Neutrophil (primary cell): ENCODE measurements around the gene ARF4.

ENCODE experiments used
- H3K27ac ChIP-seq: fragments of 200-600 bp; sonication (generic); 2 replicates; pipeline ENCODE4 v1.5.1; 2016; ENCODE audit warnings: mild to moderate bottlenecking, moderate library complexity
- H3K27me3 ChIP-seq: fragments of 200-600 bp; sonication (generic); 2 replicates; pipeline ENCODE4 v1.6.0; 2016; ENCODE audit warnings: mild to moderate bottlenecking
- H3K36me3 ChIP-seq: fragments of 200-600 bp; sonication (generic); 2 replicates; pipeline ENCODE4 v1.5.1; 2017
- H3K4me1 ChIP-seq, 2 experiments: fragments of 200-600 bp in 1 of 2; sonication (generic) in 1 of 2; 1 replicate in 1 of 2; 2 replicates in 1 of 2; pipeline versions ENCODE4 v1.5.1 to v1.6.1; 2013 to 2016; ENCODE audit warnings: low read depth in 1 of 2, low read length in 1 of 2, mild to moderate bottlenecking in 1 of 2, moderate library complexity in 1 of 2; ENCODE audit not compliant: control insufficient read depth in 1 of 2, insufficient read depth in 1 of 2
- H3K4me3 ChIP-seq, 2 experiments: fragments of 200-600 bp in 1 of 2; sonication (generic) in 1 of 2; 1 replicate in 1 of 2; 2 replicates in 1 of 2; pipeline ENCODE4 v1.5.1; 2013 to 2016; ENCODE audit warnings: low read depth in 1 of 2, low read length in 1 of 2, mild to moderate bottlenecking in 1 of 2, moderate library complexity in 1 of 2
- H3K9me3 ChIP-seq: fragments of 200-600 bp; sonication (generic); 2 replicates; pipeline ENCODE4 v1.5.1; 2016
- TF ChIP-seq, protein P1 (sequence below): fragments of 200-600 bp; sonication (generic); IDR thresholded peaks from 2 replicates; pipeline ENCODE4 v1.5.1; 2016; ENCODE audit warnings: antibody characterized with exemption

The ARF4 gene

DNA sequence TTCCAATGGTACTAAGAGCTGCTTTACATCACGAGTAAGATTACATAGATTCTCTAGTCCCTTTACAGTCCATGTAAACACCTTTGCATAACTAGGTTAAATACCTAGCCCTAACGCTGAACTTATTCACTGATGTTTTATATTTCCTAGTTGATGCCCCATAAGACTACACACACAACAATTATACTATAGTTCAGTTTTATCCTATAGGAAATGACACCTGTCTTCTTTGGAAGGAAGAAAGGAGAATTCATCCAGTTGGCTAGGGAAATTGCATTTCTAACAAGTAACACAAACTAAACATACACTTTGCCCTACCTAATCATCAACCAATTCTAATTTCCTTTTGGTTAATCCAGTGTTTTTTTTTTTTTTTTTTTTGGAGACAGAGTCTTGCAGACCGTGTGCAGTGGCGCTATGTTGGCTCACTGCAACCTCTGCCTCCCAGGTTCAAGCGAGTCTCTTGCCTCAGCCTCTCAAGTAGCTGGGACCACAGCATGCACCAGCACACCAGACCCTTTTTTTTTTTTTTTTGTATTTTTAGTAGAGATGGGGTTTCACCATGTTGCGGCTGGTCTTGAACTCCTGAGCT lies 27.2 kb downstream of the ARF4 start:
- Histone ChIP-seq H3K4me3 (no peak overlapping the region), H3K9me3 (no peaks in the 10 kb centered on the region), H3K27ac (no peak overlapping the region), H3K4me1 (no peaks in the 10 kb centered on the region), H3K36me3 (peaks cover 77% of the 10 kb centered on the region), H3K27me3 (no peaks in the 10 kb centered on the region)
- TF ChIP-seq, protein P1, sequence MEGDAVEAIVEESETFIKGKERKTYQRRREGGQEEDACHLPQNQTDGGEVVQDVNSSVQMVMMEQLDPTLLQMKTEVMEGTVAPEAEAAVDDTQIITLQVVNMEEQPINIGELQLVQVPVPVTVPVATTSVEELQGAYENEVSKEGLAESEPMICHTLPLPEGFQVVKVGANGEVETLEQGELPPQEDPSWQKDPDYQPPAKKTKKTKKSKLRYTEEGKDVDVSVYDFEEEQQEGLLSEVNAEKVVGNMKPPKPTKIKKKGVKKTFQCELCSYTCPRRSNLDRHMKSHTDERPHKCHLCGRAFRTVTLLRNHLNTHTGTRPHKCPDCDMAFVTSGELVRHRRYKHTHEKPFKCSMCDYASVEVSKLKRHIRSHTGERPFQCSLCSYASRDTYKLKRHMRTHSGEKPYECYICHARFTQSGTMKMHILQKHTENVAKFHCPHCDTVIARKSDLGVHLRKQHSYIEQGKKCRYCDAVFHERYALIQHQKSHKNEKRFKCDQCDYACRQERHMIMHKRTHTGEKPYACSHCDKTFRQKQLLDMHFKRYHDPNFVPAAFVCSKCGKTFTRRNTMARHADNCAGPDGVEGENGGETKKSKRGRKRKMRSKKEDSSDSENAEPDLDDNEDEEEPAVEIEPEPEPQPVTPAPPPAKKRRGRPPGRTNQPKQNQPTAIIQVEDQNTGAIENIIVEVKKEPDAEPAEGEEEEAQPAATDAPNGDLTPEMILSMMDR = no peak

DNA sequence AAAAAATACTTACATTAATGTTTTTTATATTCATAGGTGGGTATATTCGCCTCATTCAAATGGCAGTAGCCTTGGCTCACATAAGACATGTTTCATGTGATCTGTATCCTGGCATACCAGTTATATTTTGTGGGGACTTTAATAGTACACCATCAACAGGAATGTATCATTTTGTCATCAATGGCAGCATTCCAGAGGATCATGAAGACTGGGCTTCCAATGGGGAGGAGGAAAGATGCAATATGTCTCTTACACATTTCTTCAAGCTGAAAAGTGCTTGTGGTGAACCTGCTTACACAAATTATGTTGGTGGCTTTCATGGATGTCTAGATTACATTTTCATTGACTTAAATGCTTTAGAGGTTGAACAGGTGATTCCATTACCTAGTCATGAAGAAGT lies 37.6 kb downstream of the ARF4 start:
- H3K27ac ChIP-seq = no peak overlapping the region
- TF ChIP-seq, protein P1 = no peak
- no peaks in the 10 kb centered on the region for H3K27me3 ChIP-seq
- H3K4me1 ChIP-seq = peaks cover 24 to 26% of the 10 kb centered on the region in 2 experiments
- H3K4me3 ChIP-seq = no peak overlapping the region
- peaks cover 38% of the 10 kb centered on the region for H3K36me3 ChIP-seq
- no peaks in the 10 kb centered on the region for H3K9me3 ChIP-seq

DNA sequence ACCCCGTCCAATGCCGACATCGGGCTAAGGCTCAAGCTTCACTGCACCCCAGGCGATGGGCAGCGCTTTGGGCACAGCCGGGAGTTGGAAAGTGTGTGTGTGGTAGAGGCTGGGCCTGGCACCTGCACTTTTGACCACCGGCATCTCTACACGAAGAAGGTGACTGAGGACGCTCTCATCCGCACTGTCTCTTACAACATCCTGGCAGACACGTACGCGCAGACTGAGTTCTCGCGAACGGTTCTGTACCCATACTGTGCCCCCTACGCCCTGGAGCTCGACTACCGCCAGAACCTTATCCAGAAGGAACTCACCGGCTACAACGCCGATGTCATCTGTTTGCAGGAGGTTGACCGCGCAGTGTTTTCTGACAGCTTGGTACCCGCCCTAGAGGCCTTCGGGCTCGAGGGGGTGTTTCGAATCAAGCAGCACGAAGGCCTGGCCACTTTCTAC lies 40.0 kb downstream of the ARF4 start:
- Histone ChIP-seq H3K27me3 (no peaks in the 10 kb centered on the region), H3K4me3 (peak overlapping the region; percentile 87 to 88), H3K36me3 (peaks cover 21% of the 10 kb centered on the region), H3K4me1 (peaks cover 24 to 26% of the 10 kb centered on the region in 2 experiments), H3K9me3 (no peaks in the 10 kb centered on the region), H3K27ac (peak overlapping the region; percentile 87)
- TF ChIP-seq, protein P1 = no peak

DNA sequence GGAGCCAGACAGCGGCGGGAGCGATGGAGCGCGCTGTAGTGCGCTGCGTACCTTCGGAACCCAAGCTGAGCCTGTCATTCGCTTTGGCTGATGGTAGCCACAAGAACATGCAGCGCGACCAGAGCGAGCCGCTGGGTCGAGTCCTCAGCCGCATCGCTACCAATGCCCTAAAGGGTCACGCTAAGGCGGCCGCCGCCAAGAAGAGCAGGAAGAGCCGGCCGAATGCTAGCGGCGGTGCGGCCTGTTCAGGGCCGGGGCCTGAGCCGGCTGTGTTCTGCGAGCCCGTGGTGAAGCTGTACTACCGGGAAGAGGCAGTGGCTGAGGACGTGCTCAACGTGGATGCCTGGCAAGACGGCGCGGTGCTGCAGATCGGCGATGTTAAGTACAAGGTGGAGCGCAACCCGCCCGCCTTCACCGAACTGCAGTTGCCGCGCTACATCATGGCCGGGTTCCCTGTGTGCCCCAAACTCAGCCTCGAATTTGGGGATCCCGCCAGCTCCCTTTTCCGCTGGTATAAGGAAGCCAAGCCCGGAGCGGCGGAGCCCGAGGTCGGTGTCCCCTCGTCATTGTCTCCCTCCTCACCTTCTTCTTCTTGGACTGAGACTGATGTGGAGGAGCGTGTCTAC lies 40.6 kb downstream of the ARF4 start:
- TF ChIP-seq, protein P1 = no peak
- H3K9me3 ChIP-seq = no peaks in the 10 kb centered on the region

DNA sequence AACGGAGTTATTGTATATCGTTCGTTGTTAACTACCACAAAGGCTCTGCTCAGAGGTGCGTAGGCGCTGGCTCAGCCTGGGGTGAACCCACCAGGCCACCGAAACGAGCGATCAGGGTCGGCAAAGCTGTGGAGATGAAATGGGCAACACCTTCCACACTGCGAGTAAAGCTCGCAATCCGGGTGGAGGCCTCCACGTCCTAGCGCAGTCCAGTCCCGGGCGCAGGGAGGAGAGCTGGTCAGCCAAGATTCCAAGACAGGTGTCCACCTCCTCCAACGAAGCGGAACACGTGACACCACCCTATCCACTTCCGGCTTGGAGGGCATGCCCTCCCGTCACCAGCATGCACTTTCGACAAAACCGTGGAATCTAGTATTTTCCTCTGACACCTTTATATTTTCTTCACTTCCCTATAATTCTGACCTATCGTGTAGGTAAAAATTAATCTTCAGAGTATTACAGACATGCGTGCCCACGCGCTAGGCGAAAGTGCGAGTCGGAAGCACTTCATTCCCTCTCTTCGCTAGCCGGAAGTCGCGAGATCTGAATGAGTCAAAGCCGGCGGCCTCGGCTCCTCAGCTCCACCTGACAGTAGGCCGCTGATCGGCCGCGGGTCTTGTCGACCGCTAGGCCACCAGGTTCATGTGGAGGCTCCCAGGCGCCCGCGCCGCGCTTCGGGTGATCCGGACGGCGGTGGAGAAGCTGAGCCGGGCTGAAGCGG lies 41.2 kb downstream of the ARF4 start, which contains the start of gene PDE12:
Gene PDE12 (plus strand): TSS at position 537 of the 721 bp plus-strand sequence. CDS start 106 bp downstream, at position 643.
- Histone ChIP-seq H3K27me3 (no peaks in the 10 kb centered on the region), H3K27ac (peak within 1 kb of the TSS; percentile 87), H3K36me3 (peaks cover 15% of the 10 kb centered on the region), H3K4me1 (peaks cover 24 to 26% of the 10 kb centered on the region in 2 experiments), H3K9me3 (no peaks in the 10 kb centered on the region), H3K4me3 (peak within 1 kb of the TSS; percentile 87 to 88)
- TF ChIP-seq, protein P1 = no peak

More for the DNA sequence above, 40.6 kb downstream of the ARF4 start:
- H3K27ac ChIP-seq = peak overlapping the region; percentile 87
- H3K27me3 ChIP-seq = no peaks in the 10 kb centered on the region
- peaks cover 24 to 26% of the 10 kb centered on the region in 2 experiments for H3K4me1 ChIP-seq
- peaks cover 20% of the 10 kb centered on the region for H3K36me3 ChIP-seq
- H3K4me3 ChIP-seq = peak overlapping the region; percentile 87 to 88
